ENCODE data around the gene PRPSAP1. TPM values are rescaled to one million over a fixed set of nuclear protein-coding genes. Genes with fewer than 3 reads are reported as not detected.

Gene PRPSAP1
- total and polyA plus RNA-seq, 2 experiments from 2014 or later, result 59.5 to 80.4 TPM

- Histone ChIP-seq H3K4me3 (no peak overlapping the region), H3K36me3 (peaks cover 62% of the 10 kb centered on the region), H3K4me1 (ENCODE audit: low read depth) (peaks cover 4% of the 10 kb centered on the region), H3K9me3 (ENCODE audit: low read depth) (no peaks in the 10 kb centered on the region), H3K27me3 (no peaks in the 10 kb centered on the region), H3K27ac (no peak overlapping the region)
- peak; percentile 96 for TF ChIP-seq CTCF (IDR thresholded peaks at IDR 0.05; ENCODE audit: low read depth, low read length)
- peak; percentile 90 to 92 for DNase-seq (ENCODE audit: low read depth in 1 of 2, low spot score in 1 of 2)
Measured at GRCh38 chr17:76397687-76398522, 44.2 kb upstream of the PRPSAP1 start.

- no peaks in the 10 kb centered on the region for H3K27me3 ChIP-seq
- peaks cover 62% of the 10 kb centered on the region for H3K36me3 ChIP-seq
- H3K27ac ChIP-seq, result no peak overlapping the region
- no peak overlapping the region for H3K4me3 ChIP-seq
- H3K9me3 ChIP-seq (ENCODE audit: low read depth), result no peaks in the 10 kb centered on the region
- TF ChIP-seq CTCF (IDR thresholded peaks at IDR 0.05; ENCODE audit: low read depth, low read length), result no peak
- peaks cover 4% of the 10 kb centered on the region for H3K4me1 ChIP-seq (ENCODE audit: low read depth)
- no peak for DNase-seq (ENCODE audit: low read depth in 1 of 2, low spot score in 1 of 2)
Measured at GRCh38 chr17:76397184-76397583, 43.5 kb upstream of the PRPSAP1 start.

- TF ChIP-seq CTCF (IDR thresholded peaks at IDR 0.05; ENCODE audit: low read depth, low read length), result no peak
- Histone ChIP-seq H3K27ac (no peak overlapping the region), H3K4me3 (no peak overlapping the region), H3K36me3 (peaks cover 58% of the 10 kb centered on the region), H3K27me3 (no peaks in the 10 kb centered on the region), H3K9me3 (ENCODE audit: low read depth) (no peaks in the 10 kb centered on the region), H3K4me1 (ENCODE audit: low read depth) (no peaks in the 10 kb centered on the region)
- DNase-seq (ENCODE audit: low read depth in 1 of 2, low spot score in 1 of 2), result no peak
Measured at GRCh38 chr17:76395980-76396379, 42.3 kb upstream of the PRPSAP1 start.

GRCh38 chr17:76394166-76394565 lies 40.5 kb upstream of the PRPSAP1 start:
- H3K4me3 ChIP-seq, result no peak overlapping the region
- H3K36me3 ChIP-seq, result peaks cover 49% of the 10 kb centered on the region
- no peak for TF ChIP-seq CTCF (IDR thresholded peaks at IDR 0.05; ENCODE audit: low read depth, low read length)
- no peaks in the 10 kb centered on the region for H3K27me3 ChIP-seq
- no peaks in the 10 kb centered on the region for H3K4me1 ChIP-seq (ENCODE audit: low read depth)
- H3K9me3 ChIP-seq (ENCODE audit: low read depth), result no peaks in the 10 kb centered on the region
- DNase-seq (ENCODE audit: low read depth in 1 of 2, low spot score in 1 of 2), result no peak
- H3K27ac ChIP-seq, result no peak overlapping the region

GRCh38 chr17:76391200-76391715 lies 37.5 kb upstream of the PRPSAP1 start:
- Histone ChIP-seq H3K36me3 (peaks cover 28% of the 10 kb centered on the region), H3K4me3 (no peak overlapping the region), H3K27ac (no peak overlapping the region), H3K4me1 (ENCODE audit: low read depth) (no peaks in the 10 kb centered on the region), H3K27me3 (no peaks in the 10 kb centered on the region), H3K9me3 (ENCODE audit: low read depth) (no peaks in the 10 kb centered on the region)
- no peak for TF ChIP-seq CTCF (IDR thresholded peaks at IDR 0.05; ENCODE audit: low read depth, low read length)
- DNase-seq (ENCODE audit: low read depth in 1 of 2, low spot score in 1 of 2), result no peak
